ENCODE results near the gene ACSBG1. TPM values are rescaled to one million over a fixed set of nuclear protein-coding genes. Genes with fewer than 3 reads are reported as not detected.

ACSBG1 gene
- total RNA-seq, 5 donors from 2014 or later (not counting 1 experiment from before 2014, with no cell fraction given), result not detected

DNA sequence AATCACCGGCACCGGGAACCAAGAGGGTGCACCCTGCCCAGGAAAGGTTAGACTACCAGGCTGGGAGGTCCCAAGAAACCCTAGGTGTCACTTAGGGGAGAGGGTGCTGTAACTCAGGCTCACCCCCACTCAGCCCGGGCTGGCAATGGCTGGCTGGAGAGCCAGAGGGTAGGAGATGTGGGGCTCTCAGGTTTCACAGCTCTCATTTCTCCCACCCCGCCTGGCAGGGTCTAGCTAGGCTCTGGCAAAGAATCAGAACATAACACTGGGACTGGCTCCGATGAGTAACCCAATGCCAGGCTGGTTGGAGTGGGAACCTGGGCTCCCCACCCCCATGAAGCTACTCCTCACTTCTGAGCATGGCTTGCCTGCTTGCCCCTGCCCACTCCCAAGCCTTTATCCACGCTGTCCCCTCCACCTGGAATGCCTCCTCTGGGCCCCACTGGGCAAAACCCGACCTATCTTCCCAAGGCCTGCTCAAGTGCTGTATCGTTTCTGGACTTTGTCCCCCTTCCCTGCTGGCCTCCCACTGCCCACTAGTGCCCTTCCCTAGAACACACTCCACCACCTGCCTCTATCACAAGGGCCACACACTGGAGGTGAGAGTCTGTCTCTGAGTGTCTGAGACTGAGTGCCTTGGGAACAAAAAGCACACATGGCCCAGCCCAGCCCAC is 105.2 kb downstream of the ACSBG1 start:
- H3K36me3 Mint-ChIP-seq, result no peaks in the 10 kb centered on the region
- WGBS (ENCODE audit: insufficient coverage), result 86% methylated on average over 5 of the region's 8 CpGs
- CTCF ChIA-PET, result no interaction called here

DNA sequence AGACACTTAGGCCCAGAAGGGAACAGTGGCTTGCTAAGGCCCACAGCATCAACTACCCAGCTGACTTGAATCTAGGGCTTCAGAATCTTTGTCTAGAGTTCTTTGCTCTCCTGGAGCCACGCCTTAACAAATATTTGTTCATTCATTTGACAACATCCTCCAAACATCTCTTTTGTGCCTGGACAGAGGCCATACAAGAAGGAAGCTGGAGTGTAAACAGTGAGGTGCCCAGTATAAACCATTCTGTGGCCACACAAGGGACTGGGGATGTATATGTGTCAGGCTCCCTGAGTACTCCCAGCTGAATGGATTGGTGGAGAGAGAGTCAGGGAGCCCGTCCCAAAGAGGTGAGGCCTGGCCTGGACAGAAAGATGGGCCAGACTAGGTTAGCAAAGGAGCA is 106.5 kb downstream of the ACSBG1 start:
- peaks cover 16 to 27% (median 19%) of the 10 kb centered on the region in 3 donors for H3K4me1 Mint-ChIP-seq
- H3K4me3 ChIP-seq (ENCODE audit: control insufficient read depth in 1 of 2, extremely low read depth in 1 of 2, low read length in 1 of 2), result no peak overlapping the region
- no peaks in the 10 kb centered on the region for H3K27me3 Mint-ChIP-seq
- no peaks in the 10 kb centered on the region for H3K36me3 ChIP-seq (ENCODE audit: control insufficient read depth in 2 of 2, extremely low read depth in 1 of 2, insufficient read depth in 1 of 2, low read length in 1 of 2)
- H3K4me3 Mint-ChIP-seq, result no peak overlapping the region
- no peak for DNase-seq
- H3K27ac ChIP-seq (ENCODE audit: low read length), result no peak overlapping the region
- no peaks in the 10 kb centered on the region for H3K36me3 Mint-ChIP-seq
- WGBS (ENCODE audit: insufficient coverage), result 100% methylated on average over 1 of the region's 2 CpGs
- H3K27ac Mint-ChIP-seq, result peak overlapping the region; percentile 79 to 93
- H3K9me3 Mint-ChIP-seq, result no peaks in the 10 kb centered on the region
- ChIA-PET POLR2A (no interaction called here), CTCF (interaction anchor here in 1 of 2 donors (0.6 kb wide), 1 partner anchor 355 kb away, joined by 3 read pairs; no protein-coding TSS in a partner anchor)
- peaks cover 5 to 20% of the 10 kb centered on the region in 2 experiments for H3K4me1 ChIP-seq (ENCODE audit: control insufficient read depth in 1 of 2, extremely low read depth in 1 of 2, insufficient read depth in 2 of 2, low read length in 2 of 2)
- no peaks in the 10 kb centered on the region for H3K27me3 ChIP-seq (replicated peaks in 1 of 2; ENCODE audit: control insufficient read depth in 2 of 2, extremely low read depth in 1 of 2, insufficient read depth in 2 of 2, low read length in 1 of 2)
- no peaks in the 10 kb centered on the region for H3K9me3 ChIP-seq
- ATAC-seq (replicated peaks in 1 of 4), result no peak

More for the DNA sequence above, 105.2 kb downstream of the ACSBG1 start:
- no peak overlapping the region for H3K4me3 ChIP-seq (ENCODE audit: control insufficient read depth in 1 of 2, extremely low read depth in 1 of 2, low read length in 1 of 2)
- ATAC-seq (replicated peaks in 1 of 4), result peak in 1 of 4 experiments; percentile 31
- H3K4me1 ChIP-seq (ENCODE audit: control insufficient read depth in 1 of 2, extremely low read depth in 1 of 2, insufficient read depth in 2 of 2, low read length in 2 of 2), result peaks cover 5 to 24% of the 10 kb centered on the region in 2 experiments
- H3K27me3 ChIP-seq (replicated peaks in 1 of 2; ENCODE audit: control insufficient read depth in 2 of 2, extremely low read depth in 1 of 2, insufficient read depth in 2 of 2, low read length in 1 of 2), result no peaks in the 10 kb centered on the region
- no peaks in the 10 kb centered on the region for H3K9me3 ChIP-seq
- no peaks in the 10 kb centered on the region for H3K27me3 Mint-ChIP-seq
- H3K4me3 Mint-ChIP-seq, result no peak overlapping the region
- H3K27ac Mint-ChIP-seq, result peak overlapping the region; percentile 82 to 93
- H3K9me3 Mint-ChIP-seq, result no peaks in the 10 kb centered on the region
- H3K4me1 Mint-ChIP-seq, result peaks cover 16 to 30% (median 23%) of the 10 kb centered on the region in 3 donors
- peak in 2 of 35 experiments; percentile 30 to 31 for DNase-seq
- H3K27ac ChIP-seq (ENCODE audit: low read length), result peak overlapping the region; percentile 23
- no peaks in the 10 kb centered on the region for H3K36me3 ChIP-seq (ENCODE audit: control insufficient read depth in 2 of 2, extremely low read depth in 1 of 2, insufficient read depth in 1 of 2, low read length in 1 of 2)
- POLR2A ChIA-PET, result no interaction called here

DNA sequence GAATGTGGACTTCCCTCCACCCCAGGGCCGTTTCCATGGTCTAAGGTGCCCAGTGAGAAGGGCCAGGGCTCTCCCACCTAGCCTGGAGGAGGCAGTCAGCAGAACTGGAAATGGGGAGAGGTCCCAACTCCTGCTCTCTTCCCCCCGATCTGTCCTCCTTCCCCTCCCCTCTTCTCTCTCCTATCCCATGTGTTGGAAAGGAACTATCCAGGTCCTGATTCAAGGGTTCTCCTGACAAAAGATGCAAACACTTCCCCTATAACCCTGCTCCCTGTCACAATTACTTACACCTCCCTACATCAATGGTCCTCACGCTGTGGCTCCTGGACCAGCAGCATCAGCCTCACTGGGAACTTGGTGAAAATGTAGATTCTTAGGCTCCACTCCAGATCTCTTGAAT is 109.1 kb downstream of the ACSBG1 start:
- Mint-ChIP-seq H3K27me3 (no peaks in the 10 kb centered on the region), H3K27ac (no peak overlapping the region), H3K4me3 (no peak overlapping the region), H3K4me1 (peaks cover 4 to 8% (median 5%) of the 10 kb centered on the region in 3 donors), H3K9me3 (no peaks in the 10 kb centered on the region), H3K36me3 (no peaks in the 10 kb centered on the region)
- DNase-seq (no peak), ATAC-seq (replicated peaks in 1 of 4) (no peak)
- ChIA-PET CTCF (interaction anchor here in 1 of 2 donors (0.8 kb wide), 1 partner anchor 159 kb away, joined by 3 read pairs; no protein-coding TSS in a partner anchor), POLR2A (no interaction called here)
- no peak overlapping the region for H3K27ac ChIP-seq (ENCODE audit: low read length)
- H3K4me3 ChIP-seq (ENCODE audit: control insufficient read depth in 1 of 2, extremely low read depth in 1 of 2, low read length in 1 of 2), result no peak overlapping the region
- H3K9me3 ChIP-seq, result no peaks in the 10 kb centered on the region
- H3K4me1 ChIP-seq (ENCODE audit: control insufficient read depth in 1 of 2, extremely low read depth in 1 of 2, insufficient read depth in 2 of 2, low read length in 2 of 2), result no peaks in the 10 kb centered on the region
- H3K36me3 ChIP-seq (ENCODE audit: control insufficient read depth in 2 of 2, extremely low read depth in 1 of 2, insufficient read depth in 1 of 2, low read length in 1 of 2), result no peaks in the 10 kb centered on the region
- no CpG with 5 or more reads among the region's 3 CpGs for WGBS (ENCODE audit: insufficient coverage)
- H3K27me3 ChIP-seq (replicated peaks in 1 of 2; ENCODE audit: control insufficient read depth in 2 of 2, extremely low read depth in 1 of 2, insufficient read depth in 2 of 2, low read length in 1 of 2), result no peaks in the 10 kb centered on the region

DNA sequence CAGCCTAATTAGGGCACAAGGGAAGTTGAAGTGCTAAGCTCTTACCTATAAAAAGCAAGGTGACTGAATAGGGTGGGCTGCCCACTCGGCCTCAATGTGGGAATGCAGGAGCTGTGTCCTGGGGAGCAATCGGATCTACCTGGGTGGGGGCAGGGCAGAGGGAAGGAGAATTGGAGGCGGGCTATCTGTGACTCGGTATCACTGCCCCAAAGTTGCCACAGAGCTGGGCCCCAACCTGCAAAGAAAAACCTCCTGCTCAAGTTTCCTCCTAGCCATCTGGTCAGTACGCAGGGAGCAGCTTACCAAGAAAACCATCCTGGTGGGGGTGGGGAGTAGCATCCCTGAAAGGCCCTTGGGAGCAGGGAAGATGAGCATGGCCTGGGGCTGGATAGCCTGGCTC is 113.8 kb downstream of the ACSBG1 start:
- H3K9me3 Mint-ChIP-seq, result no peaks in the 10 kb centered on the region
- no peak for ATAC-seq (replicated peaks in 1 of 4)
- whole genome bisulfite sequencing (ENCODE audit: insufficient coverage), result 100% methylated on average over 3 of the region's 5 CpGs
- no peak for DNase-seq
- Histone ChIP-seq H3K27ac (ENCODE audit: low read length) (no peak overlapping the region), H3K4me1 (ENCODE audit: control insufficient read depth in 1 of 2, extremely low read depth in 1 of 2, insufficient read depth in 2 of 2, low read length in 2 of 2) (no peaks in the 10 kb centered on the region), H3K4me3 (ENCODE audit: control insufficient read depth in 1 of 2, extremely low read depth in 1 of 2, low read length in 1 of 2) (no peak overlapping the region), H3K36me3 (ENCODE audit: control insufficient read depth in 2 of 2, extremely low read depth in 1 of 2, insufficient read depth in 1 of 2, low read length in 1 of 2) (no peaks in the 10 kb centered on the region), H3K9me3 (no peaks in the 10 kb centered on the region), H3K27me3 (replicated peaks in 1 of 2; ENCODE audit: control insufficient read depth in 2 of 2, extremely low read depth in 1 of 2, insufficient read depth in 2 of 2, low read length in 1 of 2) (no peaks in the 10 kb centered on the region)
- ChIA-PET CTCF (interaction anchor here in 1 of 2 donors (0.6 kb wide), 1 partner anchor 75 kb away, joined by 3 read pairs; no protein-coding TSS in a partner anchor), POLR2A (interaction anchor here (0.5 to 0.6 kb wide), 2 partner anchors 51 to 358 kb away, joined by 4 to 7 read pairs; no protein-coding TSS in a partner anchor)
- no peaks in the 10 kb centered on the region for H3K27me3 Mint-ChIP-seq
- no peak overlapping the region for H3K27ac Mint-ChIP-seq
- H3K4me1 Mint-ChIP-seq, result no peaks in the 10 kb centered on the region
- H3K4me3 Mint-ChIP-seq, result no peak overlapping the region
- H3K36me3 Mint-ChIP-seq, result no peaks in the 10 kb centered on the region

Other genes with a start within 250 kb of the ACSBG1 start
- 100 to 1,000 TPM in 3 of 5 donors, 10 to 100 TPM in 2; 86.1 to 106 (median 101) TPM for gene TBC1D2B, start 156.9 kb downstream of the ACSBG1 start, total RNA-seq
- not detected for gene SH2D7, start 142.0 kb downstream of the ACSBG1 start, total RNA-seq
- gene CIB2, start 103.1 kb downstream of the ACSBG1 start, total RNA-seq, result 1 to 10 TPM in 4 of 5 donors, under 1 TPM in 1; 0.72 to 2.8 (median 2.0) TPM
- gene IDH3A, start 85.2 kb downstream of the ACSBG1 start, total RNA-seq, result 10 to 100 TPM; 40.3 to 64.7 (median 48.5) TPM
- 10 to 100 TPM; 29.0 to 50.4 (median 32.6) TPM for gene DNAJA4, start 30.0 kb upstream of the ACSBG1 start, total RNA-seq
- gene SKIC8, start 65.0 kb upstream of the ACSBG1 start, total RNA-seq, result 10 to 100 TPM; 25.6 to 42.8 (median 33.5) TPM
- under 1 TPM in 2 of 5 donors, not detected in 3; 0.47 to 0.99 TPM for gene CRABP1, start 105.8 kb upstream of the ACSBG1 start, total RNA-seq
- 10 to 100 TPM; 58.7 to 71.5 (median 65.1) TPM for gene IREB2, start 203.7 kb upstream of the ACSBG1 start, total RNA-seq